Bronchial epithelial cell (primary cell): ENCODE data around the gene ITGA6. TPM values are rescaled to one million over a fixed set of nuclear protein-coding genes. Genes with fewer than 3 reads are reported as not detected.

ENCODE experiments used
- DNase-seq: peaks from one replicate; pipeline ENCODE4 v3.0.0-alpha.2; 2010; ENCODE audit warnings: low read depth
- FAIRE-seq: peaks from 2 replicates; lab custom pipeline; 2011; peaks lifted over from hg19 to GRCh38; lab: Jason Lieb, UNC
- H3K27me3 ChIP-seq: 2 replicates; pipeline ENCODE4 v1.5.1; 2011; ENCODE audit warnings: low read length; ENCODE audit not compliant: control insufficient read depth, insufficient read depth
- H3K36me3 ChIP-seq: 2 replicates; pipeline ENCODE4 v1.5.1; 2011; ENCODE audit warnings: low read length; ENCODE audit not compliant: control insufficient read depth, insufficient read depth
- H3K4me3 ChIP-seq: 2 replicates; pipeline ENCODE4 v1.5.1; 2011; ENCODE audit warnings: mild to moderate bottlenecking, low read depth, low read length, control low read depth
- CTCF ChIP-seq: IDR thresholded peaks from 2 replicates; pipeline ENCODE4 v1.5.1; 2011; ENCODE audit warnings: mild to moderate bottlenecking, moderate library complexity, low read length, control low read depth, inconsistent platforms; ENCODE audit not compliant: insufficient read depth, severe bottlenecking
- total RNA-seq: library from RNA; depleted of rRNA; stranded (reverse); fragments of >200 nt; gene quantifications from 2 replicates; pipeline ENCODE4 v1.2.1, GENCODE V29; 2014

Gene ITGA6
- 191 and 390 TPM in 2 replicates for total RNA-seq

- DNase-seq (peak; percentile 67), FAIRE-seq (no peak)
- Histone ChIP-seq H3K4me3 (peak within 1 kb of the TSS; percentile 82), H3K36me3 (no peaks in the 10 kb centered on the region), H3K27me3 (no peaks in the 10 kb centered on the region)
- peak; percentile 13 for TF ChIP-seq CTCF
These were observed at the start of gene ITGA6 for GRCh38 chr2:172427256-172427989. Gene ITGA6, plus strand, starts transcription at chr2:172427586.

GRCh38 chr2:172380436-172381274, 46.7 kb upstream of the ITGA6 start:
- Histone ChIP-seq H3K36me3 (no peaks in the 10 kb centered on the region), H3K27me3 (no peaks in the 10 kb centered on the region), H3K4me3 (no peak overlapping the region)
- no peak for DNase-seq
- FAIRE-seq = no peak
- no peak for TF ChIP-seq CTCF

GRCh38 chr2:172381275-172382027, 45.9 kb upstream of the ITGA6 start:
- Histone ChIP-seq H3K36me3 (no peaks in the 10 kb centered on the region), H3K4me3 (no peak overlapping the region), H3K27me3 (no peaks in the 10 kb centered on the region)
- FAIRE-seq = no peak
- DNase-seq = no peak
- no peak for TF ChIP-seq CTCF

- H3K4me3 ChIP-seq = no peak overlapping the region
- DNase-seq (no peak), FAIRE-seq (no peak)
- H3K27me3 ChIP-seq = no peaks in the 10 kb centered on the region
- TF ChIP-seq CTCF = no peak
- H3K36me3 ChIP-seq = no peaks in the 10 kb centered on the region
These were observed 40.0 kb upstream of the ITGA6 start for GRCh38 chr2:172387361-172387760.

GRCh38 chr2:172389685-172390339, 37.6 kb upstream of the ITGA6 start:
- no peak for TF ChIP-seq CTCF
- DNase-seq = no peak
- no peak overlapping the region for H3K4me3 ChIP-seq
- peak; percentile 36 for FAIRE-seq
- no peaks in the 10 kb centered on the region for H3K36me3 ChIP-seq
- H3K27me3 ChIP-seq = no peaks in the 10 kb centered on the region
